NCI-H748 (cell line): Measurements from ENCODE around the gene PDZD11.
"Not testable (repeated sequence)": the region's sequence is repeated elsewhere in the genome, so short reads cannot be mapped to it uniquely, and the experiment has no call there.

ENCODE experiments used
- DNase-seq: peaks from one replicate; lab custom pipeline; 2025; ENCODE audit not compliant: unreplicated experiment; lab: John Stamatoyannopoulos, UW

PDZD11 gene

GRCh38 chrX:70289793-70290770 lies at the start of gene PDZD11, which contains the start of gene KIF4A:
PDZD11 (minus strand) TSS chrX:70289927; CDS start chrX:70289341, 586 bp downstream.
KIF4A (plus strand) TSS chrX:70290104; CDS start chrX:70290459, 355 bp downstream.
- peak; percentile 87 for DNase-seq

DNA sequence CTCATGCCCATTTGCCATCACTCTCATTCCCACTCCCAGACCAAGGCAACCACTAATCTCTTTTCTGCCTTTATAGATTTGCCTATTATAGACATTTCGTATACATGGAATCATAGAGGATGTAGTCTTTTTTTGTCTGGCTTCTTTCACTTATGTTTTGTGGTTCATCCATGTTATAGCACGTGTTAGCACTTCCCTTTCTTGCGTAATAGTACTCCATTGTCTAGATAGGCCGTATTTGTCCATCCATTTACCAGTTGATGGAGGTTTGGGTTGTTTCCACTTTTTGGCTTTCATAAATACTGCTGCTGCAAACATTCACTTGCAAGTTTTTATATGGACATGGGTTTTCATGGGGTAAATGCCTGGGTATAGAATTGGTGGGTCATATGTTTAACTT lies 48.6 kb upstream of the PDZD11 start:
- no peak for DNase-seq

- no peak for DNase-seq
These were observed 47.0 kb upstream of the PDZD11 start for GRCh38 chrX:70336767-70337166.

GRCh38 chrX:70332600-70332999 lies 42.9 kb upstream of the PDZD11 start:
- no peak for DNase-seq

GRCh38 chrX:70331161-70331560 lies 41.4 kb upstream of the PDZD11 start:
- no peak for DNase-seq

GRCh38 chrX:70324326-70324725 lies 34.6 kb upstream of the PDZD11 start:
- no peak for DNase-seq

- not testable (repeated sequence) for DNase-seq
These were observed 33.9 kb upstream of the PDZD11 start for GRCh38 chrX:70323628-70324027.

- no peak for DNase-seq
These were observed 33.1 kb upstream of the PDZD11 start for GRCh38 chrX:70322784-70323183.

DNA sequence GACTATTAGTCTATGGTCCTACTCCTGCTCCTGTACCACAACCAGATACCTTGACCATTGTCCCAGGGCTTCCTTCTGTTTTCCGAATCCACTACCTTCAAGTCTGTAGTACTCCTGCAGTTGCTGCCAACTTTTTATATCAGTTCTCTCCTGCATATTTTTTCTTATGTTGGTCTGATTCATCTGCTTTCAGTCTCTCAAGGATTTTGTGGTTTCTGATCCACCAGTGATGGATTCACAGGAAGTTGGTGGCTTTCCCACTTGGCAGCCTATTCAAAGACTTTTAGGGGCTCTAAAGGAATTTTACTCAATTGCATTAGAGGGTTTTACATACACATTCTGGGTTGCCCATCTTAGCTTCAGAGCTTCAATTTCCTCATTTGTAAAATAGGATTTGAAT lies 23.8 kb upstream of the PDZD11 start:
- no peak for DNase-seq

DNA sequence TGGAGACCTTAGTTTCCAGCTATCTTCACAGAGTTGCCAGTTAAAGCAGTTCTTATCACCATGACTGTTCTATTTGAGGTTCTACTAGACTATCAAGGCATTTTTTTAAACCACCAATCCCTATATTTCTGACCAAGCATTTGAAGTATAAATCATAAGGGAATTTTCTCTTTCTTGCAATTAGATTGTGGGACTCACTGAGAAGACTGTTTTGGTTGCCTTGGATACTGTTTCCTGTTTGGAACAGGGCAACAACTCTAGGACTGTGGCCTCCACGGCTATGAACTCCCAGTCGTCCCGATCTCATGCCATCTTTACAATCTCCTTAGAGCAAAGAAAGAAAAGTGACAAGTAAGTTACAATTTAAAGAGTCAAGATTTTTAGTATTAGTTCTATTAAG lies 12.0 kb upstream of the PDZD11 start:
- no peak for DNase-seq

- no peak for DNase-seq
These were observed 3.9 kb upstream of the PDZD11 start for GRCh38 chrX:70293621-70294020.

- DNase-seq: no peak
These were observed 3.1 kb upstream of the PDZD11 start for GRCh38 chrX:70292788-70293187.

DNA sequence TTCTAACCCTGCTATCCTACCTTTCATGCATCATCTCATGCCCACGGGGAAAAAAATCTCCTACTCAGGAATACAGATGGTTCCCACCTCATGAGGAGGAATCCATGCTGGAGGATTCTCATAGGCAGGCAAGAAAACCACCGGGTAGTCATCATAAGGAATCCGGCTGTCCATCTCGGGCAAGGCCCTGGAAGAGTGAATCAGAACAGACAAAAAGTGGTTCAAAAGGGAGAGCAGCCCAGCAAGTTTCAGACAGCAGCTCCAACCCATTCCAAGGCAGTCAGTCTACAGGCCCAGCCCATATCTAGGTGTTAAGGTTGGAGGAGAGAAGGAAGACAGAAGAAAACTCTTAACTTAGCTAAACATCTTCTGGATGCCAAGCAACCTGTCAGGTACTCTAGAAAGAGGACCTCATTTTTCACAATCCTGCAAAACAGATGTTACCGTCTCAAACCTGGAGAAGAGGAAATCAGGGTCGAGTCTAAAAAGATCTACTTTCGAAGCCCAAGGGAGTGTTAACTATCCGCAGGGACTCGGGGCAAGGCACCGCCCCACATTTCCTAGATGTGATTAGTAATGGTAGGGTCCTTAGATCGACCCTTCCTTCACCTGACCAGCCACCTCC lies 447 bp downstream of the PDZD11 start:
- DNase-seq: no peak

DNA sequence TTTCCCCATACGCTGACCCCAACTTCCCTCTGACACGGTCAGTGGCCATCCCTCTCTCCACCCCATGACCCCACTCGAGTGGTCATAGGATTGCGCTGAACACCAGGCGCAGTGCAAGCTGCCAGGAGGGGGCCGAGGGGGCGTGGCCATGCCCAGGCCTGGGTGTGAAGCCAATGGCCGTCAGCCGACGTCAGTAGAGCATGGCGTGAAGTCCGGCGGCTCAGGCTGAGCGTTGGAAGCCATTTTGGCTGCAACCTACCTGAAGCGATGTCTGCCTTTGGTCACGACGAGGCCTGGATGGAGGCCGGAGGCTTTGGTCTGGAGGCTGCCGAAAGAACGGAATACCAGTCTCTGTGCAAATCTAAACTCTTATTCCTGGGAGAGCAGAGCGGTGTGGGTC lies 7.8 kb downstream of the PDZD11 start, which contains the start of gene RAB41:
Gene RAB41, plus strand, starts transcription at position 222 of the 400 bp plus-strand sequence. Its CDS starts 46 bp downstream, at position 268.
- no peak for DNase-seq

- no peak for DNase-seq
These were observed 9.2 kb downstream of the PDZD11 start for GRCh38 chrX:70280573-70280972.

GRCh38 chrX:70279081-70279480 lies 10.6 kb downstream of the PDZD11 start:
- no peak for DNase-seq

DNA sequence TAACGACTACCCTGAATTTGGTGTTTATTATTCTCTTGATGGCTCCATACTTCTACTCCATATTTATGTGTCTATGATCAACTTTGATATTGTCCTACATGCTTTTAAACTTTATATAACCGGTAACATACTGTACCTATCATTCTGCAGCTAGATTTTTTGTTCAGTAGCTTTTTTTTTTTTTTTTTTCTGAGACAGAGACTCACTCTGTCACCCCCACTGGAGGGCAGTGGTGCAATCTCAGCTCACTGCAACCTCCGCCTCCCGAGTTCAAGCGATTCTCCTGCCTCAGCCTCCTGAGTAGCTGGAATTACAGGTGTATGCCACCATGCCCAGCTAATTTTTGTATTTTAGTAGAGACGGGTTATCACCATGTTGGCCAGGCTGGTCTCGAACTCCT lies 15.7 kb downstream of the PDZD11 start:
- DNase-seq: not testable (repeated sequence)

DNA sequence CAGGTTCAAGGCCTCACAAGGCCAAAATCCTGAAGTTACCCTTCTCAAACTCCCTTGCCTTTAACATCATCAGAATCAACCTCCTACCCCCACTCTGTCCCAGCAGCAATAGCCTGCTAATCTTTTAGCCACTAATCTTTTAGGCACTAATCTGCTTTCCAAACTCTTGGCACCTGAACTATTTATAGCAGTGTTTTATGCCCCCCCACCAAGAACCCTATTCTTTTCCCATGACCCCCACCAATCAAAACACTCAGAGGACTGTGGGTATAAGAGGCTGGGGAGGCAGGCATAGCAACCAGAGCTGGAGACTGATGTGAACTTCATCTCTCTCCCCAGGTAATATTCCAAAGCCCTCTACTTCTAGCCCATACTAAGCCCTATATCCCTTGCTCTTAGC lies 21.7 kb downstream of the PDZD11 start, which contains the start of gene ARR3:
Gene ARR3, plus strand, starts transcription at position 301 of the 400 bp plus-strand sequence. CDS start 1,052 bp downstream, outside the sequence.
- DNase-seq: no peak

DNA sequence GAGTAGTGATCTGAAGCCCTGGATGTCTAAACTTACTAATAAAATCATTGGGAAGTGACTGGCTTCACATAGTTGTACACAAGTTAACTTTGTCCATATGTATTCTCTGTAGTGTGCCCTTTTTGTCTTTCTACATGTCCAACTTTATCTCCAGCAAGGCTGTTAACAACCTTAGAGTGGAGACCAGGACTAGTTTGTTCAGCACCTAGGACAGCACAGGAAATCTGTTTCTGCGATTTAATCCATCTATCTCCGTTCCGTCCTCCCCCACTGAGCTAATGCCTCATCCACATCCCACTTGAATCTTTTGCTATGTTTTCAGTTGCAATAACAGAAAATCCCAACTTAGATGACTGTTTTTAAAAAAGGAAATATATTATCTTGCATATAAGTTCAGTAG lies 24.9 kb downstream of the PDZD11 start:
- no peak for DNase-seq

GRCh38 chrX:70262952-70263567 lies 26.7 kb downstream of the PDZD11 start:
- peak; percentile 76 for DNase-seq

DNA sequence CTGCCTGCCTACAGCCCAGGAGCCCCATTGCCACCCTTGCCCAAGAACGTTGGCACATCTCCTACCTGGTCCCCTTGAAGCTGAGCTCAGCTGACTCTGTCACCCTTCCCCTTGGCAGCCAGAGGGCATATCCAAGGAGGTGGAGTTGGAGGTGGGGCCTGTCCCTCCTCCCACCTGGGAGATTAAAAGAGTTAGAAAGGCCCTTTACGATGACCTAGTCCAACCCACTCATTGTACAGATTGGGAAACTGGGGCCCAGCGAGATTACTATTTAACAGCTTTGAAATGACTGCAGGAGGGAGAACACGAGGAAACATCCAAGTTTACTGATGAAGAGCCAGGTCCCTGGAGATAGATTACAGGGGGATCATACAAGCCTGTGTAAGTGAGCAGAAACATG lies 29.6 kb downstream of the PDZD11 start, which contains the start of gene P2RY4:
Gene P2RY4, minus strand, starts transcription at position 101 of the 400 bp plus-strand sequence. CDS start 580 bp downstream, outside the sequence.
- DNase-seq: no peak
